NCI-H1417 (cell line): ENCODE measurements around the gene TAGLN.
A peak's percentile ranks its signal among the peaks of the same experiment; 100 is the strongest.

Source experiments
- DNase-seq, 3 experiments: peaks; one replicate each; lab custom pipeline; 2025; lab: John Stamatoyannopoulos, UW

Gene TAGLN

DNA sequence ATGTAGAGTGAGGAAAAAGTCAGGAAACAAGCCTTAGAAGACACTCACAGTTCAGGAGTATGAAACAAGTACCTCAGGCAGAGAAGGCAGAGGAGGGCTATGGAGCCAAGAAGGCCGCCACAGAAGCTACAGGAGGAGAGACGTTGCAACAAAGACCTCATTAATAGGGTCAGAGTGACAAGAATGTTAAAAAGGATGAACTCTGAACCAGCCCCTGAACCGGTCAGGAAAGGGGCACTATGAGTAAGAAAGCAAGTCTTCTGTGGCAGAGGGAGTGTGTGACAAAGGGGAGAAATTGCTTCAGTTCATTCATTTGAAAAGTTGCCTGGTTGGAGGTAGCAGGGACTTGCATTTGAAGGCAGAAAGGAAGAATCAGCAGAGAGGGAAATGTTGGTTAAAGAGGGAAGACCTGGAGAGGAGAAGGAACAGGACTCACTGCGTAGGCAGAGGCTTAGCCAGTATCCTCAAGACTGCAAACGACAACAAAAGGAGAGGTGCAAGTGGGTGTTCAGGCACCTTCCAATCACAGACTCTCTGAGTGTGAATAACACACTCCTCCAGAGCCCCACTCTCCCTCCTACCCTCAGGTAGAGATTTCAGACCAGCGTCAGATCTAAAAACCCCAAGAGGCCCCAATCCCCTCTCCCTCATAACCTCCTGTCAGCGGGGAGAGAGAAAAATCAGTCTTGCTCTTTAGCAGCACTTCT is 15.4 kb downstream of the TAGLN start:
- DNase-seq, result no peak

DNA sequence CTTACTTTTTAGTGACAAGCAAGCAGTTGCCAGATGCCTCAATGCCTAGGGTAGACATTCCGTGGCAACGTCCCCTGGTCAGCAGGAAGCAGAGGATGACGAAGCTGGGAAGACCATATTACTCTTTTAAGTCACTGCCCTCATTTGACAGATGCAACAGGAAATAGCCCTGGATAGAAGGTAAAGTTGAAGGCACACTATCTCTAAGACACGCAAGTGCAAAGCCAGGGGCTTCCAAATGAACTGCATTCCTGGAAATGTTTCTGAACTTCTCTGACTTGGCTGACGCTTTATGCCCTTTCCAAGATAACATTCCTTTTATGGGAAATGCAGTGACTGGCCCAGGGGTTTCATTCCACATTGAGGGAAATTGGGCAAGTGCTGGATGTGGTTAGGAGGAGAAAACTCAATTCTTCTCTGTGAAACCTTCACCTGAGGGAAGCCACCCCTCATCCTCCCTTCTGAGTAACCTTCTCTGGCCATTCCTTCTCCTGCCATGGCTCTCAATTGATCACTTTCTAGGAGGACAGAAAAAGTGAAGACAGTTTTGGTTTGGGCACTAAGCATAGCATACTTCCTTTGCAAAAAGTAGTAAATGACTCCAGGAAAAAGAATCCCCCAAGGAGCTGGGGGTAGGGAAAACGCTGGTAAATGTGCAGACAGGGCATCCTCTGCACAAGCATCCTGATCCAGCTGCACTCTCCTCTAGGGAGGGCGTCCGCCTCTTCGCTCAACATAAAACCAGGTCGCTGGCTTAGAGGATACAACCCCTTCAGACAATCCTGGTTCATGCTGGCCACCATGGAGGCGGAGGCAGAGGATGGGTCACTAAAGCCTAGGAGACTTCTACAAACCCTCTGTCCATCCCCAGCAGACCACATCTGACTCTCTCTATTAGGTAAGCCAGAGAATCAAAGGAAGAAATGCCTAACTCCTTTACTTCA is 18.2 kb downstream of the TAGLN start:
- DNase-seq, result no peak

DNA sequence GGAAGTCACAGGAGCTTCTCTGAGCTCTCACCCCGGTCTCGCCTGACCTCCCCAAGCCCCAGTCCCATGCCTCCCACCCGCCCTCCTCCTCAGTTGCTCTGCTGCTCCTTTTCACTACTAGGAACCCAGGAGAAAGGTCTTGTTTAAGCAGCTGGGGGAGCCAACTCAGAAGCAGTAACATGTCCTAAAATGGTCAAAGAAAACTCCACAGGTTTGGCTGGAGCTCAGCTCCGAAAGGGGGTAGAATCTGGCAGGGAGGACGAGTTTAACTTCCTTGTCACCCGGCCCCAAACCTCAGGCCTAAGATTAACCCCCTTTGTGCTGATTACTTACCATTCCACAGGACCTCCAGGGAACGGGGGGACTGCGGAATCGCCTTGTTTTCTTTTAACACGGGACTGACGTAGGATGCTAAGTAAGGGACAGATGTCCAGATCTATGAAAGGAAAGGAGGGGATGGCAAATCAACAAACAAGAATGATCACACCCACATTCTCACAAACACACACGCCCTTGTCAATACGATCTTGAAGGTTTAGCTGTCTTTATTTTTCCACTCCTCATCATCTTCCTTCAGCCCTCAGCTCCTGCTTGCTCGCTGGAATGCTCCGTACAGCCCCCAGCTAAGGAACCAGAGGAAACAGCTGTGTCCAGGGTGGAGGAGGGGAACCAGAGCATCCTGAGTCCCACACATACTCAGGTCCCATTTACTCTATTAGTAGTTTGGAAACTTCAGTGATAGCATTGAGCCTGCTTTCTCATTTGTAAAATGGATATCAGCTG is 19.2 kb downstream of the TAGLN start:
- no peak for DNase-seq

DNA sequence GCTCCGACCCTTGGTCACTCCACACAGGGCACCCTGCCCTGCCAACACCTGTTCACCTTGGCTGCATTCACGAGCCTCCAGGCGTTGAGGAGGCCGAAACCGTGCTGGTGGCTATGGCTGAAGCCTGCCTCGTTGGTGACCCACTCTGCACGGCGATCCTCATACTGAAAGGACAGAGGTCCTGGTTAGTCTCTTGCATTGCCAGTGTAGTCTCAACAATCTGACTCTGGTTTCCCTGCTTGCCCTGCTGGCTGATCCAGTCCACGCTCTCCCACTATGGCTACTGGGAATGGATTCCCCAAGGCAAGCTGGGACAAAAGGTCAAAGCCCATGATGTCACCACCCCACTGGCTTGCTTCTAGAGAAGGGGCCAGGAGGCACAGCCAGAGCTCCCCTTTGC is 19.8 kb downstream of the TAGLN start:
- no peak for DNase-seq

DNA sequence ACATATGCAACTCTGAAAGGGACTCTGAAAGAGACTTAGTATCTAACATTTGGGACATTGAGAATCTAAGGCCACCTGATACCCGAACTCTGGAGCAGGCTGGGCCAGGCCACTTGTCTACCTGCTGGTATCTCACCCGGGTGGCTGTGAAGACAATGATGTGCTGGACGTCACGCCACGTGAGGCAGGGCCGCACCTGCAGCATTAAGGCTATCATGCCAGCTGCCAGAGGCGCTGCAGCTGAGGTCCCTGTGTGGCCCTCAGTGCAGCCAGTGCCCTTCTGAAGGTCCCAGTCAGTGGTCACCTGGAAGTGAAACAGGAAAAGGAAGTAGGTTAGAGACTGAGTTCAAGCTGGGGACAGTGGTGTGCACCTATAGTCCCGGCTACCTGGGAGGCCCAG is 20.3 kb downstream of the TAGLN start:
- no peak for DNase-seq

DNA sequence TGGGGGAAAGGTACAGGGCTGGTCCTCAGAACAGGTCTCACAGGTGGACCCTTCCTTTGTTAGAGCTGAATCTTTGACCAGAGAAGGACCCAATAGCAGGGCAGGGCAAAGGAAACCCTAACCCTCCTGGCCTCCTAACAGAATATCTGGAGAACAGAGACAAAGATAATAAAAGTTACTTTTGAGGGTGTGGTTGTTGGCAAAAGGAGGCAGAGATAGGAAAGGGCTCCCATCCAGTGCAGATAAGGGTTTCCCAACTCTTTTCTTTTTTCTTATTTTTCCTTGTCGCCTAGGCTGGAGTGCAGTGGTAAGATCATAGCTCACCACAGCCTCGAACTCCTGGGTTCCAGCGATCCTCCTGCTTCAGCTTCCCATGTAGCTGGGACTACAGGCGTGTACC is 20.8 kb downstream of the TAGLN start:
- DNase-seq, result no peak

DNA sequence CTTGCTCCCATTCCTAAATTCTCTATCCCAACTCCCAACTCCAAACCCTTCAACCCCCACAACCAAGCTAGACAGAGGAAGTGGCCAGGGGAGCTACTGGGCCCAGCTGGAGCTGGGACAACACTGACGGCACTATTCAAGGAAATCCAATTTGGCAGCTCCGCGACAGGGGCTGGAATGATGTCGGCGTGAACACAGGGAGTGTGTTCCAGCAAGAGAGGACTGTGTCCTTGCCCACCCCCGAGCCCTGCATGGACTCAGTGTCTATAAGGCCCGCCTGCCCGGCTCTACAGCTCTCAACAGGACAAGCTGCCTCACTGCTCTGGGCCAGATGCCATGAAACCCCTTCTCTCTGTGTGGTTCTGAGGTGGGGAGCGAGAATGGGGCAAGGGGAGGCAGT is 21.4 kb downstream of the TAGLN start:
- no peak for DNase-seq

DNA sequence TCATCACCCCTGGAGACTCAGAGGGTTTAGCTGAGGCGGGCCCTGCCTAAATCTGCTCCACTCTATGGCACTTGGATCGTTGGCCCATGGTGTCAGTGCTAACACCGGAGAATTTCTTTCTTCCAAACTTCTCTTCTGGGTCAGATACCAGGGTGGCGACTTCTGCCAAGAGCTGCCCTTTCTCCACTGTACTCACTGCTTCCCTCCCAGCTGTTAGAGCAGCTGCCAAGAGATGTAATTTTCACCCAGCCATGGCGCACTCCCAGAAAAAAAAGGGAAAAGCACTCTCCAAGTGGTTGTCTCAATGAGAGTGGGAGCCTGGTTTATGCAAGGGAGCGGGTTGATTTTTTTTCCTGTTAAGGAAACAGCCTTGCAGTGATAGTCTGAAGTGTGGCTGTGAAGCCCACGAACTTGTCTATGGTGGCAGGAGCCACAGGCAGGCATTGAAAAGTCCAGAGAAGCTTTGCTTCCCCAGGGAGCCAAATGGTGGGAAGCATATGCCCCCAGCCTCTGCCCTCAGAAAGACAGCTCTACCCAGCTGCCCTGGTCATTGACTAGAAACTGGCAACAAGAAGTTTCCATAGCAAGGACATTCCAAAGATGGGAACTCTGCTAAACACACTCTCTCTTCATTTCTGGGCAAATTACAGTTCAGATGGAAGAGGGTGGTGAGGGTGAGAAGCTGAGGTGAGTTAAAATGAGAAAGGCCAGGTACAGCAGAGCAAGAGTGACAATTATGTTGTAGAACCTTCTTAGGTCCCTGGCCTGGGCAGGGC is 22.0 kb downstream of the TAGLN start:
- peak in 1 of 3 experiments; percentile 79 for DNase-seq

DNA sequence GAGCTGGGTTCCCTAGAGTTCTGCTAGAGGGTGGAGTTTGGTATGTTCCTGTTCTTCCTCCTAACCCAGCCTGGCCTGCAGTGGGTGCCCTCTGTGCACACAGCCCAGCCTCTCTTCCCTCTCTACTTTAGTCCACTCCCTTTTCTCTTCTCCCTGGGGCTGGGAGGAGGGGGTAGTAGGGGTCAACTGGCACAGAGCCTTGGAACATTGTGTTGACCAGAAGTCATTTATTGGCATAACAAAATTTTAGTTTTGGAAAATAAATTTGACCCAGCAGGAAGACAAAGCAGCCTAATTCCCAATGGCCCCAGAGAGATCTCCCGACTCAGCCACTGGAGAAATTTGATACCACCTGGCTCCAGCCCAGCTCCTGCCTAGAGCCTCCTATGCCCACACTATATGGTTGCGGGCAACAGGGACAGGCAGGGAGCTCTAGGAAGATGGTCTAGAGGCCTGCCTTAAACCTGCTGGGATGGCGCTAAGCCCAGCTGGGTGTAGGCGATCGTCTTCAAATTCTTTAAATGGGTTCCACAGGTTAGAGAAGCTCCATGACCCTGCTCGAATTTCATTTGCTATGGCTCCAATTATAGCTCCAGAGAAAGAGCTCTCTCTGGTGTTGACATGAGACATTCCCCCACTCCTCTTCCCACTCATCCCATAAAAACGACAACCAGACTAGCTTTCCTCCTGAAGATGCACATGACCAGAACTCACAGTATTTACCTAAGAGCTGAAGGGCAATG is 22.8 kb downstream of the TAGLN start:
- DNase-seq, result peak in 2 of 3 experiments; percentile 24 to 81

DNA sequence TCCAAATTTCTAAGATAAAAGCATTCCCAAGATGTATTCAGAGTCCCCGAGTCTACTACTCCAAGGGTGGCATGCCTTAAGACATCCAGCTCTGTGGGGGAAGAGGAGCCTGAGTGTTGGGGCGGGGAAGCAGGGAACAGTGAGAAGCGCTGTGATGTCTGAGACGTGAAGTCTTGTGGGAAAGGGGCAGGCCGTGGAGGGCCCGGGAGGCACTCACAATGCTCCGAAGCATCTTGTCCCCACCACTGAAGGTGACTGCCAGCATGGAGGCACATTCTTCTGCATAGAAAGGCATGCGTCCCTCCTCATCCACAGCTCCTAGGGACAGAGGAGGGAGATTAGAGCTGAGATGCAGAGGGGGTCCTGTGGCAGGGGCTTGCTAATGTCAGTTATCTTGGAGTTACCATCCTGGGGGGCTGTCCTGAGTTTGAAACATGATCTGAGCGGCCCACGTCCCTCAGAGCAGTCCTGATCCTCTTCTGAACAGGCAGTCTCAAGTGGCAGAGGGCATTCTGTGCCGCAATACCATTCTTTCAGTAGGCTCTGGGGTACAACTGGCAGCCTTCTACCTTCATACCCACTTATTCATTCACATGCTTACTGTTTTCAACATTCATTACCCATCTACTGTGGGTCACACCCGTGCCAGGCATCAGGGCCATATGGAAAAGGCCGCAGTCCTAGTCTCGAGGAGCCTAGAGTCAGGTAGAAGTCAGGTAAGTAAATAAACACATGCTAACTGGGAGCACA is 24.0 kb downstream of the TAGLN start:
- no peak for DNase-seq

DNA sequence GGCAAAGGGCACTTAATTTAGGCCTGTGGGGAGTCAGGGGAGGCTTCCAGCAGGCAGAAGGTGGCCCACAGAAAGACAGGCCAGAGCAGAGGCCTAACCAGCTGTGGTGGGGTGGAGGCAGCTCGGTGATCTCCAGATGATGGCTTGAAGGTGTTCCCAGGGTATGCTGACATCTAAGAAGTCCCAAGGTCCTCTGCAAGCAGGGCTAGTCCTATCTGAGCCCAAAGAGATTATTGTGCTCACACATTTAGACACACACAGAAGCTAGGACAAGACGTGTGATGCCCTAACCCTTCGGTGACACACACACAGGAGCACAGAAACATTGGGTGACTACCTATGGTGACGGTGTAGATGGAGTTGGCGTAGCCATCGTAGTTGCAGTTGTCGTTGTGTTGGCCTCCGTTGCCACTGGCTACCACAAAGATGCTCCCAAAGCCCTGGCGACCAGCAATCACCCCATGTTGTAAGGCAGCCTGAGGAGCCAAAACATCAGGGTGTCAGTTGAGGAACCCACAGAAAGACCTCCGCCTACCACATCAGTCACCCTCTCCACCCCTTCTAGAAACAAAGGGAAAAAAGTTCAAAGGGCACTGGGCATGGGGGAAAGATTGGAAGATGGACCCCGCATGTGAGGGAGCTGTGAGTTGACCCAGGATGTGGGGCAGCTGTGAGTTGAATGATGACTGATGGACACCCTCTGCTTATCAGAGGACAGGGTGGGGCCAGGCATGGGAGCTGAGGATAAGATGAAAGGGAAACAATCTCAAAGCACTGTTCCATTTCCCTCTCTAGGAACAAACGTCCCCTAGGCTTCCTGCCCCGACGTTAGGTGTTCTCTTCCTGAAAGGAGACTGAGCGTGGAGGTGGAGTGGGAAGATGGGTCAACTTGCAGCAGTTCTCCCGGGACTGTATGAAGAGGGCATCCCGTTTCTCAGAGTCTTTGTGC is 24.8 kb downstream of the TAGLN start:
- no peak for DNase-seq

DNA sequence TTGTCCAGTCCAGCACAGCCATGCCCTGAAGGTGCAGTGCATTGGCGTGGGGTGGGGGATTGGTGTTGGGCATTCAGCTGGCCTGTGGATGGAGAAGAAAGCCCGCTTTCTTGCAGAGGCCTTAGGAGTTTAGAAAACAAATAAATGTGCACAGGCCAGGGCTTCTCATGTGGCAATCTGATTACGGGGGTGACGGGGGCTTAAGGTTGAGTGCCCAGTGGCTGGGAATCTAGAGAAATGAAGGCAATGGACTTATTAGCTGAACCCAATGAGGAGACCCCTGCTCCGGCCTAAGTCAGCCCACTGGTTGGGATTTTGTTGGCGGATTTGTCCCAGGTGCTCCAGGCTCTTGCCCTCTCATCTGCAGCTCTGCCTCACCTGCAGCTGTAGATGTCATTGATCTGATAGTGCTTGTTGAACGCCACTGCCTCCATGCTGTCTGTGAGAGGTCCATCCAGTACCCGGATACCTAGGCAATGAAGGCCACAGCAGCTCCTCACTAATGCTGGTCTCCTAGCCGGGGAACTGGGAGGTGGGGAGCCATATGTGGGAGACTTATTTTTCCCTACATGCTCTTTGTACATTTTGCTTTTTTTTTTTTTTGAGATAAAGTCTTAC is 26.5 kb downstream of the TAGLN start:
- no peak for DNase-seq

DNA sequence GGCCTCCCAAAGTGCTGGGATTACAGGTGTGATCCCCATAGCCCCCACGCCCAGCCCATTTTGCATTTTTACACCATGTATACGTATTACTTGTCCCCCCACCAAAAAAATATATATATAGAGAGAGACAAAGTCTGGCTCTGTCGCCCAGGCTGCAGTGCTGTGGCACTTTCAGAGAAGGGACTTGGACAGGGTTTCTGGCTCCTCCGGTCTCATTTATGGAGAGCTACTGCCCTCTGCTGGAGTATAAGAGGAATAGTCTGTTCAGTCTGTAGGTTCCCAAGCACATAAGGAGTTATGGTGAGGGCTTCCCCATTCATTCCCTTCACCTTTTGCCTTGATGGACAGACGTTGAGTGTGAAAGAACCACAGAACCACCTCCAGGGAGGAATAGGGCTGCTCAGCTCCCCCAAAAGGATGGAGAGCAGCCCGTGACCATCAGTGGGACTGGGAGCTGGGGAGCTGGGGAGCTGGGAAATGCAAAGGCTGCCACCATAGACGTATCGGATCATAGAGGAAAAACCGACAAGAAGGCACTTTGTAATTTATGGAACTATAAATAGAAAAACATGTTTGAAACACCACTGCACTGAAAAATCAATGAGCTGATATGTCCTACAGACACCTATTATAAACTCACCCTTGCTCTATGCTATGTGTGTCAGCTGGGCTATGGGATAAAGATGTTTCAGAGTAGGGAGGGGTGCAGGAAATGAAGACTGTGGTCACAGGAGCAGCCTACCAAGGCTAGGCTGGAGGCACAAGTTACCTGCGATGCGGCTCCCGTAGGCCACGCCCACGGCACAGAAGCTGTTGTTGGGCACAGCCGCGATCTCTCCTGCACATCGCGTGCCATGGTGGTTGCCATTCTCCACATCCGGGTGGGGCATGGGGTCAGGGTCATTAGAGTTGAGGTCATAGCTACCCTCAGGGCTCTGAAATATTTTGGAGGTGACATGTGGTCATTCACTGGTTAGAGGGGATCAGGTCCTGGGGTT is 27.5 kb downstream of the TAGLN start:
- peak; percentile 50 to 87 (median 71) for DNase-seq

DNA sequence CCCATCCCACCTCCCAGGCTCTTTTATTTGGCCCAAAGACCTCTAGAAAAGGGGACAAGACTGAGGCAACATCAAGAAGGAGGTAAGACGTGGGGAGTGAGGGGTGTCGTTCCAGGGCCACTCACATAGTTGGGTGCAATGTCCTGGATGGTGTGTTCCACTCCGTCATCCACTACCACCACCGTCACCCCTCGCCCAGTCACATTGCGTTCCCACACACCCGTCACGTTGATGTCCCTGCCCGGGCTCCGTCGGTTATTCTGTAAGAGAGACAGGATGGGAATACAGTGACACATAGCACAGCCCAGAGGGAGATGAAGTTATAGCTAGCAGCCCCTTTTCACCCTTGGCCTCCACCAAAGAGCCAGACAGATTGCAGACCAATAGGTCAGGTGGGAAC is 28.9 kb downstream of the TAGLN start:
- no peak for DNase-seq

DNA sequence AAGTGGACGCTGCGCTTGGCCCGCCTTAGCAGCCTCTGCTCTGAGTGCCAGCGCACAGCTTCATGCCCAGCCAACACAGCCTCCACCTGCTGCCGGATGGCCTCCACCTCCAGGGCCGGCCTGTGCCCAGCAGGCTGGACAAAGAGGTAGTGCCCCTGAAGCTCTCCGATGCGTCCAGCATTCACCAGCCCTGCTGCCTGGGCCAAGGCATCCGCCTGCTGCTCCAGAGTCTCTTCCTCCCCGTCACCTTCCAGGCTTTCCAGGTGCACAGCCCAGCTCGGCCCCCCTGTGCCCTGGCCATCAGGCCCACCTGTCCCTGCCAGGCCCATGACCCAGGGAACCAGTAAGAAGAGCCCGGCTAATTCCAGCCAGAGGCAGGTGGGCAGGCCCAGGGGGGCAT is 30.2 kb downstream of the TAGLN start:
- DNase-seq, result no peak

DNA sequence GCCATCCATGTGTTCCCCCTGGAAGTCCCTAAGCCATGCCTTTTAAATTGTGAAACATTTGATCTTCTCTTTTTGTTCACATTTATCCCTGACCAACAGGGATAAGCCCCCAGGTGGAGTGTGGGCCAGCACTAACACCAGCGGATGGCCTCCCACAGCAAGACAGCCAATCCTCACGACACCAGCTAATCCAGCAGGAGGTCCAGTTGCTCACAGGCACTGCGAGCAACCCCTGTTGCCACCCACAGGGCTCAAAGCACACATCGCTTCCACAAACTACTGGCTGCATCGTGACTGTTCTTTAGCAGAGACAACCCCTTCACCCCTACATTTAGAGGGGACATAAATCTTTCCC is 30.7 kb downstream of the TAGLN start:
- DNase-seq, result no peak

DNA sequence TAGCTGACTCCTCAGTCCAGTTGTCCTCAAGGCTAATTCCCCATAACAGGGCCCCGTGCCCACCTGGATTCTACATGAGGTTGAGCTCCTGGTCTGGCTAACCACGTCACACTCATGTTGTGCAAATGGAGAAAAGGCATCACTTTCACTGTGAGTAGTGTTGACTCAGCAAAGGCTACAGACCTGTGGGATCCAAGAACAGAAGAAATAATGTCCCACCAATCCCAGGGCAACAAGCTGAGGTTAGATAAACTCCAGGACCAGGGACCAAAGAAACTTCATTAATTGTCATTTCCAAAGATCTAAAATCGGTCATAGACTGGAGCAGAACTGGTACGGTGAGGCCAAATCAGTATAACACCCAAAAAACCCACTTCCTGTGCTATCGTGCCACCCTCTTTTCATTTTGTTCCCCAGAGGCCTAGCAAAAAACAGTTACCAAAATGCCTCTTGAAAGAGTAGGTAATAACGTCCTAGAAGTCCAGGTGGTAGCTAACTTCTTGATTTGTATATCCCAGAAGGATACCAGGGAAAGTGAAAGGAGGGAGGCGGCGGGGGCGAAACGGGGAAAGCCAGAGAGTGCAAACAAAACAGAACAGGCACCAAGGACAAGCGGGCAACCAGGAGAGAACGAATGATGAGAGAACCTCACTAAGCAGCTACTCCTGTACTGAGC is 31.3 kb downstream of the TAGLN start:
- DNase-seq, result no peak
